Mucosa of descending colon (tissue), 3 donors: ENCODE measurements around the gene STARD9. TPM values are rescaled to one million over a fixed set of nuclear protein-coding genes. Genes with fewer than 3 reads are reported as not detected.

Experiments used
- ATAC-seq: fragments of 200-7000 bp; cut with Tn5 transposase; one replicate; pipeline ENCODE4 v1.9.1; 2020; ENCODE audit warnings: mild to moderate bottlenecking, moderate library complexity
- DNase-seq, 3 donors: peaks; one replicate each; pipeline ENCODE4 v3.0.0-alpha.2; 2020
- H3K36me3 ChIP-seq: fragments of 200-600 bp; one replicate; pipeline ENCODE4 v1.8.0; 2021; ENCODE audit warnings: low read depth, mild to moderate bottlenecking
- H3K4me1 ChIP-seq: fragments of 200-600 bp; one replicate; pipeline ENCODE4 v1.8.0; 2021; ENCODE audit warnings: low read depth, mild to moderate bottlenecking
- H3K4me3 ChIP-seq: fragments of 200-600 bp; one replicate; pipeline ENCODE4 v1.8.0; 2021; ENCODE audit warnings: mild to moderate bottlenecking
- H3K9me3 ChIP-seq: fragments of 200-600 bp; one replicate; pipeline ENCODE4 v1.8.0; 2021; ENCODE audit warnings: mild to moderate bottlenecking
- CTCF ChIP-seq: fragments of 200-600 bp; IDR thresholded peaks from one replicate; pipeline ENCODE4 v1.8.0; 2022; ENCODE audit warnings: antibody characterized with exemption, mild to moderate bottlenecking
- intact Hi-C, 2 donors: fragments of 100-400 bp; cut with DNase I in 1 of 2; cut with micrococcal nuclease in 1 of 2; formaldehyde crosslinking; loops; one replicate each; pipeline versions ENCODE4 v1.11.0 to v1.11.1; 2022; cut with DNase I, micrococcal nuclease
- total RNA-seq, 3 donors: library from RNA; stranded (reverse); fragmentation: NEBNext Ultra II Directional in 2 of 3; extraction: Animal tissue kit (Norgen Biotek cat#: 25700) in 2 of 3; gene quantifications; one replicate each; pipeline versions ENCODE4 v1.2.1 to v1.2.4, GENCODE V29; 2021 to 2023
- donor health status: DM: no; HTN: no; CAD: no; lungs with moderate emphysema.
- donor health status: DM: no; HTN: no; CAD: no.
- donor health status: DM: no; HTN: yes; CAD: no.

The STARD9 gene
- total RNA-seq, 3 donors from 2014 or later: 6.1 to 42.8 (median 8.5) TPM

- peaks cover 4% of the 10 kb centered on the region for H3K36me3 ChIP-seq
- ATAC-seq (no peak), DNase-seq (no peak)
- intact Hi-C loops: no loop called here
- TF ChIP-seq CTCF: no peak
- no peaks in the 10 kb centered on the region for H3K9me3 ChIP-seq
- H3K4me3 ChIP-seq: no peak overlapping the region
- no peaks in the 10 kb centered on the region for H3K4me1 ChIP-seq
These were observed 16.7 kb upstream of the STARD9 start for GRCh38 chr15:42558739-42559138.

GRCh38 chr15:42576040-42576594, 711 bp downstream of the STARD9 start:
- Histone ChIP-seq H3K4me3 (peak overlapping the region; percentile 40), H3K9me3 (no peaks in the 10 kb centered on the region), H3K36me3 (no peaks in the 10 kb centered on the region), H3K4me1 (no peaks in the 10 kb centered on the region)
- DNase-seq: no peak
- no peak for TF ChIP-seq CTCF
- no peak for ATAC-seq
- intact Hi-C loops: no loop called here

- DNase-seq: no peak
- ATAC-seq: no peak
- intact Hi-C loops: no loop called here
- Histone ChIP-seq H3K36me3 (no peaks in the 10 kb centered on the region), H3K4me3 (no peak overlapping the region), H3K4me1 (peaks cover 4% of the 10 kb centered on the region), H3K9me3 (no peaks in the 10 kb centered on the region)
- TF ChIP-seq CTCF: no peak
These were observed 1.4 kb downstream of the STARD9 start for GRCh38 chr15:42576776-42577175.

- TF ChIP-seq CTCF: no peak
- H3K4me1 ChIP-seq: peaks cover 7% of the 10 kb centered on the region
- intact Hi-C loops: no loop called here
- ATAC-seq: no peak
- no peaks in the 10 kb centered on the region for H3K36me3 ChIP-seq
- H3K4me3 ChIP-seq: no peak overlapping the region
- H3K9me3 ChIP-seq: no peaks in the 10 kb centered on the region
- DNase-seq: no peak
These were observed 2.2 kb downstream of the STARD9 start for GRCh38 chr15:42577514-42578031.

- Histone ChIP-seq H3K4me1 (peaks cover 7% of the 10 kb centered on the region), H3K4me3 (no peak overlapping the region), H3K9me3 (no peaks in the 10 kb centered on the region), H3K36me3 (no peaks in the 10 kb centered on the region)
- ATAC-seq (no peak), DNase-seq (no peak)
- TF ChIP-seq CTCF: no peak
- intact Hi-C loops: no loop called here
These were observed 3.7 kb downstream of the STARD9 start for GRCh38 chr15:42578984-42579537.
